HEK293T (cell line): Measurements from ENCODE around the gene PIK3R5.

Source experiments
- BHLHE40 ChIP-seq: fragments of 450-650 bp; IDR thresholded peaks from 2 replicates; pipeline ENCODE4 v1.6.1; 2016; ENCODE audit warnings: mild to moderate bottlenecking, moderate library complexity, borderline replicate concordance
- FOXA1 ChIP-seq: fragments of 450-650 bp; IDR thresholded peaks from 2 replicates; pipeline ENCODE4 v1.6.1; 2016; ENCODE audit warnings: mild to moderate bottlenecking
- FOXK2 ChIP-seq: fragments of 450-650 bp; IDR thresholded peaks from 2 replicates; pipeline ENCODE4 v1.6.1; 2016; ENCODE audit warnings: mild to moderate bottlenecking
- FOXM1 ChIP-seq: fragments of 450-650 bp; IDR thresholded peaks from 2 replicates; pipeline ENCODE4 v1.6.1; 2017; ENCODE audit warnings: mild to moderate bottlenecking, borderline replicate concordance
- HDGF ChIP-seq: fragments of 450-650 bp; IDR thresholded peaks from 2 replicates; pipeline ENCODE4 v1.6.1; 2017; ENCODE audit warnings: antibody characterized with exemption, borderline replicate concordance
- L3MBTL2 ChIP-seq: fragments of 450-650 bp; conservative IDR thresholded peaks from 2 replicates; pipeline ENCODE4 v1.6.1; 2016; ENCODE audit warnings: mild to moderate bottlenecking
- NFRKB ChIP-seq: fragments of 450-650 bp; IDR thresholded peaks from 2 replicates; pipeline ENCODE4 v1.6.1; 2016; ENCODE audit warnings: mild to moderate bottlenecking, moderate library complexity
- SP1 ChIP-seq: fragments of 450-650 bp; IDR thresholded peaks from 2 replicates; pipeline ENCODE4 v1.6.1; 2017
- SUZ12 ChIP-seq: fragments of 450-650 bp; IDR thresholded peaks from 2 replicates; pipeline ENCODE4 v1.6.1; 2016; ENCODE audit warnings: mild to moderate bottlenecking
- TARDBP ChIP-seq: fragments of 450-650 bp; IDR thresholded peaks from 2 replicates; pipeline ENCODE4 v1.6.1; 2016

DNA sequence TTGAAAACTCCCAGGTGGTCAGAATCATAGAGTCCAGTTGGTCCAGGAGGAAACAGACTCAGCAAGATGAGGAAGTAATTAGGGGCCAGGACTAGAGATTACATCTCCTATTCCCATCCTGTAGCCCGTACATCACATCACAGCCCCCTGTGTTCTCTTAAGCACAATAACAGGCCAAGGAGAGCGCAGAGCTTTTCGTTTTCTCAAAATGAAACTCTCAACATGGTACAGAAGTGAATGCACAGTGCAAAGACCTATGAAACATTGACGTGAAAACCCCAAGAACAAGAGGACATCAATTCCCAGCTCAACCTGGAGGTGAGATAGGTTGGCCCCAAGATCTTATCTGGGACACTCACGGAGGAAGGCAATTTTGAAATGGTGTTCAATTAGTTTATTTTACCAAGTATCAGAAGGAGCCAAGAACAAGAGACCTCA is 9.0 kb downstream of the PIK3R5 start:
- TF ChIP-seq NFRKB (no peak), BHLHE40 (no peak), FOXA1 (no peak), TARDBP (no peak), L3MBTL2 (no peak), FOXK2 (no peak), SP1 (no peak), SUZ12 (no peak), HDGF (no peak), FOXM1 (no peak)
